ENCODE measurements around the gene PDLIM7.

DNA sequence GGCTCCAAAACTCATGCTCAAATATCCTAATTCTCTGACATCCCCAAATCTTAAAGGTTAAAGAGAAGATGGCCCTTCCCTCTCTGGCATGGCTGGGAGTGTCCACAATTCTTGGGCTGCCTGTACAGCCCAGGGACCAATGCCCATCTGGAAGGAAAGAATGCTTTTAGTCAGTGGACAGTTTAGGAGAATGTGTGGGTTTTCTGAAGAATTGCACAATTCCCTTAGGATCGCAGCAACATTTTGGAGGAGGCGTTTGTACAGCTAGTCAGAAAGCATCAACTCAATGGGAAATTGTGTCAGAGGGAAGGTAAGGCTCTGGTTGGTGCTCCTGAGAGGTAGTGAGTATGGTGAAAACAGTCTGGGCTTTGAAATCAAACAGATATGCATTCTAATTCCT, 42.0 kb upstream of the PDLIM7 start:
- TF ChIP-seq SP1 (IDR thresholded peaks at IDR 0.05) (no peak), HDGF (IDR thresholded peaks at IDR 0.05; ENCODE audit: borderline replicate concordance) (no peak), SUZ12 (IDR thresholded peaks at IDR 0.05) (no peak), LEF1 (IDR thresholded peaks at IDR 0.05; ENCODE audit: borderline replicate concordance) (no peak), FOXA1 (IDR thresholded peaks at IDR 0.05) (no peak), L3MBTL2 (conservative IDR thresholded peaks at IDR 0.05) (no peak), ELF4 (IDR thresholded peaks at IDR 0.05) (no peak), BHLHE40 (IDR thresholded peaks at IDR 0.05; ENCODE audit: borderline replicate concordance) (no peak), ARNT (IDR thresholded peaks at IDR 0.05) (no peak), NFRKB (IDR thresholded peaks at IDR 0.05) (no peak), ZNF384 (IDR thresholded peaks at IDR 0.05) (no peak)
- TF ChIP-seq, protein P1, sequence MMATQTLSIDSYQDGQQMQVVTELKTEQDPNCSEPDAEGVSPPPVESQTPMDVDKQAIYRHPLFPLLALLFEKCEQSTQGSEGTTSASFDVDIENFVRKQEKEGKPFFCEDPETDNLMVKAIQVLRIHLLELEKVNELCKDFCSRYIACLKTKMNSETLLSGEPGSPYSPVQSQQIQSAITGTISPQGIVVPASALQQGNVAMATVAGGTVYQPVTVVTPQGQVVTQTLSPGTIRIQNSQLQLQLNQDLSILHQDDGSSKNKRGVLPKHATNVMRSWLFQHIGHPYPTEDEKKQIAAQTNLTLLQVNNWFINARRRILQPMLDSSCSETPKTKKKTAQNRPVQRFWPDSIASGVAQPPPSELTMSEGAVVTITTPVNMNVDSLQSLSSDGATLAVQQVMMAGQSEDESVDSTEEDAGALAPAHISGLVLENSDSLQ (IDR thresholded peaks at IDR 0.05): no peak

All from HEK293T (cell line).